GM12892 (cell line): ENCODE measurements around the gene MAEA.

ENCODE experiments used
- POLR2A ChIP-seq: IDR thresholded peaks from 2 replicates; pipeline ENCODE4 v1.6.1; 2011; ENCODE audit warnings: low read depth, low read length, control low read depth
- POLR2AphosphoS5 ChIP-seq: IDR thresholded peaks from 2 replicates; pipeline ENCODE4 v1.6.1; 2011; ENCODE audit warnings: low read depth, low read length, control low read depth

- TF ChIP-seq POLR2AphosphoS5 (no peak), POLR2A (no peak)
These were observed 41.8 kb upstream of the MAEA start for GRCh38 chr4:1247864-1248244.
